Ammon's horn (tissue), 1 donor: Measurements from ENCODE around the gene CEP250.
"Not testable (repeated sequence)": the region's sequence is repeated elsewhere in the genome, so short reads cannot be mapped to it uniquely, and the experiment has no call there.

Experiments used
- DNase-seq: peaks from one replicate; pipeline ENCODE4 v3.0.0-alpha.2; 2016; ENCODE audit warnings: low spot score

The CEP250 gene

DNA sequence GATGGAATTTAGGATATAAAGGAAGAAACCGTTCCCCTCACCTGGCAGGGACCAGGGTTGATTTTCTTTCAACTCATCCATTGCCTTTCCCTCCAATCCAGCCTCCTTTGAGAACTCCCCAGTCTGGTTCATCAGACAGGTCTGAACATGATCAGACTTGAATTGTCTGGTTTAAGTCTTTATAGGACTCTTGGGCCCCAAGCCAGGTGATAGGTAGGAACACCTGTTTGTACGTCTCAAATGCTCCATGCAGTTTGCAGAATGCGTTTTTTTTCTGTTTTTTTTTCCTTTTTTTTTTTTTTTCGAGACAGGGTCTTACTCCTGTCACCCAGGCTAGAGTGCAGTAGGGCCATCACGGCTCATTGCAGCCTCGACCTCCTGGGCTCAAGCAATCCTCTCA, 4.1 kb upstream of the CEP250 start:
- no peak for DNase-seq

DNA sequence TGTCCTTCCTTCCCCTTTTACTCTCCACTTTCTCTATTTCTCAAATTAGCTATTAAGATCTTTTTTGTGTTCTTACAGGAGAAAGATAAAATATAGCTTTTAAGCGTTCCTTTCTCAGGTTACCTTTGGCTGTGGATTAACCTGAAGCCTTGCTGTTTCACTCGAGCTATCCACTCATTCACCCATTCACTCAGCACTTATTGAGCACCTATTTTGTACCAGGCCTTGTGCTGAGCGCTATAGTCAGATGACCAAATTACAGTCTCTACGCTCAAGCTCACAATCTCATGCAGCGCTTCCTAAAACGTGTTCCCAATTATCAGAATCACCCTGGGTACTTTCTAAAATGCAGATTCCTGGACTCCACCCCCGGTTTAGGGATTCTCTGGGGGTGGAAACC, 1.8 kb upstream of the CEP250 start:
- DNase-seq = no peak

DNA sequence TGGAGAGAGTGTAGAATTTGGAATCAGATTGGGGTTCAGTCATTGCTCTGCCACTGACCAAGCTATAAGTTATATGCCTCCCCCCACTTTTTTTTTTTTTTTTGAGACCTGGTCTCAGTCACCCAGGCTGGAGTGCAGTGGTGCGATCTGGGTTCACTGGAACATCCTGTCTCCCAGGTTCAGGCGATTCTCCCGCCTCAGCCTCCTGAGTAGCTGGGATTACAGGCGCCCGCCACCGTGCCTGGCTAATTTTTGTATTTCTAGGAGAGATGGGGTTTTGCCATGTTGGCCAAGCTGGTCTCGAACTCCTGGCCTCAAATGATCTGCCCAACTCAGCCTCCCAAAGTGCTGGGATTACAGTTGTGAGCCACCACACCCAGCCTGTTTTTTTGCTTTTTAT, 1.3 kb downstream of the CEP250 start:
- DNase-seq = not testable (repeated sequence)

DNA sequence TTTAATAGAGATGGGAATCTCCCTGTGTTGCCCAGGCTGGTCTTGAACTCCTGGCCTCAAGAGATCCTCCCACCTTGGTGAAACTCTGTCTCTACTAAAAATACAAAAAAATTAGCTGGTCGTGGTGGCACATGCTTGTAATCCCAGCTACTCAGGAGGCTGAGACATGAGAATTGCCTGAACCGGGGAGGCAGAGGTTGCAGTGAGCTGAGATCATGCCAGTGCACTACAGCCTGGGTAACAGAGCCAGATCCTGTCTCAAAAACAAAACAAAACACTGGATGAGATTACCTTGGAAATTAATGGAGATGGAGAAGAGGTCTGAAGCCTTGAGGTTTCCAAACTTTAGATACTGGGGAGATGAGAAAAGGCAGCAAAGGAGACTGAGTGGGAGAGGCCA, 2.1 kb downstream of the CEP250 start:
- DNase-seq = not testable (repeated sequence)

DNA sequence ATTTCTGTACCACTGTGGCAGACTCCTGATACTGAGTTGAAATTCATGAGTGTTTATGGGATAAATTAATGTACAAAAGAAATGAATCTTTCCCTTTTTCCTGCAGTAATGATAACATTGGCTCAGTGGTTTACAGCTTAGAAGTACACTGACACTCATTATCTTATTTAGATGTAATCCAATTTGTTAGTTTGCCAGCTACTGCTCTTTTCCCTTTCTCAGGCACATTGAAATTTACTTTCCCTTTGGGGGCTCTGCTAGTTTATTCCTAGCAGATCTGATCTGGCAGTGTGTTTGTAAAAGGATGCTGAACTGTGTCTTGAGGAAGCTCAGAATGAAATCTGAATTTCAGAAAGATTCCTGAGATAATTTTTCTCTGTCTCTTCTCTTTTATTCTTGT, 3.0 kb downstream of the CEP250 start:
- DNase-seq = no peak

DNA sequence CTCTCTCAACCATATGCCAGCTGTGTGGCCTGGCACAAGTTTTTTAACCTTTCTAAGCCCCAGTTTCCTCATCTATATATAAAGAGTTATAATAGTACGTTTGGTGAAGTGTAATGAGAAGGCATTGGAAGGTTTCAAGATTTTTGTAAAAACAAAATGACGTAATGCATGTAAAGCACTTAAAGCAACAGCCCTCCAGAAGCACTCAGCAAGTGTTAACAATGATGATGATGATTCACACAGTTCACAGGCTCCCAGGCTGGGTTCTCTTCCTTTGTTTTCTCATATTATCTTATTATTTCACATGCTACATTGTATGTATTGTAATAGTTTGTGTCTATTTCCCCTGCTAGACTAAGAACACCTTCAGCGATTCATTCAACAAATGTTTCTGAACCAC, 6.2 kb downstream of the CEP250 start:
- no peak for DNase-seq

DNA sequence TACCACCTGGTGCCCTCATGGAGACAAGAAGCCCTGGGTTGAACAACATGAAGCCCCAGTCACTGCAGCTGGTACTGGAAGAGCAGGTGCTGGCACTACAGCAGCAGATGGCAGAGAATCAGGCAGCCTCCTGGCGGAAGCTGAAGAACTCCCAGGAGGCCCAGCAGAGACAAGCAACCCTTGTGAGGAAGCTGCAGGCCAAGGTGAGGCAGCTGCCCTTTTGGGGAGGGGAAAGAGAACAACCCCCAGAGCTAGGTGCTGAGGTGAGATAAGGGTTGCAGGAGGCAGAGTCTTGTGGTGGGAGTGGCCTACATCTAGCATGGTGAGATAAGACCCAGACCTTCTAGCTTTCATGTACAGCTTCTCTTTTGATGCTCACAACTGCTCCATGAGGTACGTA, 7.0 kb downstream of the CEP250 start:
- no peak for DNase-seq

DNA sequence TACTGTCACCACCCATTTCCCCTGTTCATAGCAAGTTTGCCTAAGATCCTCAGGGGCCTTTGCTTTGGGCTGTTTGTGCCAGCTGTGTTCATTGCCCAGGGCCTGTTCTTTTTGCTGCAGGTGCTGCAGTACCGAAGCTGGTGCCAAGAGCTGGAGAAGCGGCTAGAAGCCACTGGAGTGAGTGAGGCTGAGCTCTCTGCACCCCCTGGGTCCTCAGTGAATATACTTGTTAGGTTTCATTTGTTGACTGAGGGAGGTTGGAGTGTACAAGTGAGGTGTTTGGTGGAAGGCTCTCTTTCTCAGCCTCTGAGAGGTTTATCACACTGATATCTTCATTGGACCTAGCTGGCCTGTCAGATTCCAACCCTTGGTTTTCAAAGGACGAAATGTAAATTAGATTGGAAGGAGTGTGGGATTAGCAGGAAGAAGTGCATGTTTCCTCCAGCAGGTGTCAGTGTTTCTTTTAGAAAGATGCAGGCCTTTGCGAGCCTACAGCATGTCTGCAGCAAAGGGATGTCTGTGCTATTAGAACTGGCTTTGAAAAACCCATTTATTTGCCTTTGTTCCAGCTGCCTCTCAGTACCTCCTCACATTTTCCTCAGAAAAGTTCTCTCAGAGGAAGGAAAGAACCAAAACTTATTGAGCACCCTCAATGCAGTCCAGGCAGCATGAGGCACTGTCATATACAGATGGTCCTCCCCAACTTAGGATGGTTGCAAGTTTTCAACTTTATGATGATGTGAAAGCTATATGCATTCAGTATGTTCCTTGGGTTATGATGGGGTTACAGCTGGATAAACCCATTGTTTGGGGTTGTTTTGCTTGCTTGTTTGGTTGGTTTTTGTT, 8.3 kb downstream of the CEP250 start:
- peak; percentile 85 for DNase-seq

DNA sequence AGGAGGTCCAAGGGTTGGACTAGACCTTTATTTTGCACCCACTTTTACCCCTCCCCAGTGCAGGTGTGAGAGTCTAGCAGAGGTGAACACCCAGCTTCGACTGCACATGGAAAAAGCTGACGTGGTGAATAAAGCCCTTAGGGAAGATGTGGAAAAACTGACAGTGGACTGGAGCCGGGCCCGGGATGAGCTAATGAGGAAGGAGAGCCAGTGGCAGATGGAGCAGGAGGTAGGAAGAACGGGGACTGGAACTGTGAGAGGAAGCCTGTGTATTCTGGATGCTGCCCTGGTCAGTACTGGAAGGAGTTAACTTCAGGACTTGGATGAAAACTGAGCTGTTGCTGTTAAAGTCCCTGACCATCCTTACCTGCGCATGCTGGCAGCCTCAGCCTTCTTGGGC, 10.6 kb downstream of the CEP250 start:
- peak; percentile 15 for DNase-seq

DNA sequence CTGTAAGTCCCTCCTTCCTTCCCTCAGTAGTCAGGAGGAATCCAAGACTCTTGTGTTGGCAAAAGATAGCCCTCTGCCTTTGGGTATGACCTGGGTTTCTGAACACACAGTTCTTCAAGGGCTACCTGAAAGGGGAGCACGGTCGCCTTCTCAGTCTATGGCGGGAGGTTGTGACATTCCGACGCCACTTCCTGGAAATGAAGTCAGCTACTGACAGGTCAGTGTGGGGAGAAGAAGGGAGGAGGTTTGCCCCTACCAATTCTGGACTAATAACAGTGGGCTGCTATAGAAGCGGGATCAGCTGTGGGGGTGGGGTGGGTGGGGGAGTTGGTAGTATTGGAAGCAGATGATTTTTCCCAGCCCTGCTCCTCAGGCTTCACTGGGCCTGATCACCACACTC, 11.5 kb downstream of the CEP250 start:
- DNase-seq = no peak

DNA sequence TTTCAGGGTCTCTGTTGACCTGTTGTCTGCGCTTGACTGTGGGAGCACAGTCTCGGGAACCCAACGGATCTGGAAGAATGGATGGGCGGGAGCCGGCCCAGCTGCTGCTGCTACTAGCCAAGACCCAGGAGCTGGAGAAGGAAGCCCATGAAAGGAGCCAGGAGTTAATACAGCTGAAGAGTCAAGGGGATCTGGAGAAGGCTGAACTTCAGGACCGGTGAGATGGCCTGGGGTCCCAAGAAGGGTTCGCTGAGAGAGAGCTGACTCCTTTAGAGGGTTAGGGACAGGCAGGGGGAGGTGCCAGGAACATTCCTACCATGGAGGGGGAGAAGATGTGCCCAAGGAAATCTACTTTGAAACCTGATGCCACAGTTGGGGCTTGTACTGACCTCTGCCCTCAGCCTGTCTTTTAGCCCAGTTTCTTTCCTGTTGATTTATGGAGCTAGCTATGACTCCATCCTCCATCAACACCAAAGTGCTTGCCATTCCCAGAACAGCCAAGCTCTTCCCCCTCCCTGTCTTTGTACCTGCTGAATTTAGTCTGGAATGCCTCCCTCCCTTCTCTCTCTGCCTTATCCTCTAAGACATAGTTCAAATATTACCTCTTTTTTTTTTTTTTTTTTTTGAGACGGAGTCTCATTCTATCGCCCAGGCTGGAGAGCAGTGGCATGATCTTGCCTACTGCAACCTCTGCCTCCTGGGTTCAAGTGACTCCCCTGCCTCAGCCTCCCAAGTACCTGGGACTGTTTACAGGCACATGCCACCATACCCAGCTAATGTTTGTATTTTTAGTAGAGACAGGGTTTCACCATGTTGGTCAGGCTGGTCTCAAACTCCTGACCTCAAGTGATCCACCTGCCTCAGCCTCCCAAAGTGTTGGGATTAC, 12.2 kb downstream of the CEP250 start:
- no peak for DNase-seq

DNA sequence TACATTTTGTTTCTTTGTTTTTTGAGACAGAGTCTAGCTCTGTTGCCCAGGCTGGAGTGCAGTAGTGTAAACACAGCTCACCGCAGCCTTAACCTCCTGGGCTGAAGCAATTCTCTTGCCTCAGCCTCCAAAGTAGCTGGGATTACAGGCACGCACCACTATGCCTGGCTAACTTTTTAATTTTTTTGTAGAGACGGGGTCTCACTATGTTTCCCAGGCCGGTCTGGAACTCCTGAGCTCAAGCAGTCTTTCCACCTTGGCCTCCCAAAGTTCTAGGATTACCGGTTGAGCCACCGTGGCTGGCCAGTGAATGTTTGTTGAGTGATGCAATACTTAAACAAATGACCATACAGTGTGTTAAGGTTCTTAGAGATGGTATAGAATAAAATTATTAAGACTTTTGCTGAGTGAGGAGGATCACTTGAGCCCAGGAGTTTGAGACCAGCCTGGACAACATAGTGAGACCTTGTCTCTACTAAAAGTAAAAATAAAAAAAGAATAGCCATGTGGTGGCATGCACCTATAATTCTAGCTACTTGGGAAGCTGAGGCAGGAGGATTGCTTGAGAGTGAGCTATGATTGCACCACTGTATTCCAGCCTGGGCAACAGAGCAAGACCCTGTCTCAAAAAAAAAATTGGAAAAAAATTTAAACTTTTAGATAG, 13.4 kb downstream of the CEP250 start:
- DNase-seq = no peak

DNA sequence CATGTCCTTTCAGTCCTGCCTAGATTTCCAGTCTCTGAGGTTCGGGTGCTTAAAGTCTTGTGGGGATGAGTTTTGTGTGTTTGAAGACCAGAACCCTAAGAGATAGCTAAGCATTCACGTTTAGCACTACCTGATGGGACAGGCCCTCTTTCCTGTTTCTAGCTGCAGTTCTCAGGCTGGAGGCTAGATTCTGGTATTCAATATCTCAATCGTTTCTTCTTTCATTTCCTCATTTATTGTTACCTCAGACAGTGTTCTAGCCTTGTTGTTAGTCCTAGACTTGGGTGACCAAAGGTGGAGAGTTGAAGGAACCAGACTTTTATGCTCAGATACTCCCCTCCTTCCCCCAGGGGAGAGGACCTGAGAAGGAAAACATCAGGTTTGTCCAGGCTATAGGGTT, 16.8 kb downstream of the CEP250 start:
- DNase-seq = no peak

DNA sequence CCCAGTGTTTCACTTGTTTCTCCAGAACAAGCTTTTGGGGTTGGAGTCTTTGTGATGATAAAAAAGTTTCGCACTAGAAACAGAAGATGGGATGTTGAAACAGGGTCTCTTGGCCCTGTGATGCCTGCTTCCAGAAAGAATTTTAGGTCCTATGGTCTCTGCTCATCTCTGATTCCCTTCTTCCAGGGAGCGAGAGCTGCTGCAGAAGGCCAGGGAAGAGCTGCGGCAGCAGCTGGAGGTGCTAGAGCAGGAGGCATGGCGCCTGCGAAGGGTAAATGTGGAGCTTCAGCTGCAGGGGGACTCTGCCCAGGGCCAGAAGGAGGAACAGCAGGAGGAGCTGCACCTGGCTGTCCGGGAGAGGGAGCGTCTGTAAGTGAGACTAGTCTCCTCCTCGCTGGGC, 18.3 kb downstream of the CEP250 start:
- DNase-seq = no peak

DNA sequence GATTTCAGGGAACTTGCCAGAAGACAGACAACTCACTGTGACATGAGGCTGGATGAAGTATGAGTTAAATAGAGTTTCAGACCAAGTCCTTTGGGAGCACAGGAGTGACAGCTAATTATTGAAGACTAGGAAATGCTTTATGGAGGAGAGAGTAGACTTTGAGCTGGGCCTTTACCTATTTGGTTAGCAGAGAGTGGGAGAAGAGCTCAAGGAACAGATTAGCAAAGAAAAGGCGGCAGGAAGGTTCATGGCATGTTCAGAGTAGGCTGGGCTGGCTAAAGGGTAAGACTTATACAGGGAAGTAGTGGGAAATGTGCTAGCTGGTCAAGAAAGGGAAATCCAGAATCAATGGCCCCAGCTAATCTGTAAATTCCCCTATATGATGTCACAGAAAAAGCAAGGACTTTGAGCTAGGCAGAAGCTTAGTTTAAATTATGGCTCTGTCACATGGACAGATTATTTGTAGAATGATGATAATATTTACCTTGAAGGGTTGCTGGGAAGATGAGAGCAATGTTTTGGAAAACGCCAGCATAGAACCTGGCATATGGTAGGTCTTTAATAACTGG, 19.0 kb downstream of the CEP250 start:
- no peak for DNase-seq

DNA sequence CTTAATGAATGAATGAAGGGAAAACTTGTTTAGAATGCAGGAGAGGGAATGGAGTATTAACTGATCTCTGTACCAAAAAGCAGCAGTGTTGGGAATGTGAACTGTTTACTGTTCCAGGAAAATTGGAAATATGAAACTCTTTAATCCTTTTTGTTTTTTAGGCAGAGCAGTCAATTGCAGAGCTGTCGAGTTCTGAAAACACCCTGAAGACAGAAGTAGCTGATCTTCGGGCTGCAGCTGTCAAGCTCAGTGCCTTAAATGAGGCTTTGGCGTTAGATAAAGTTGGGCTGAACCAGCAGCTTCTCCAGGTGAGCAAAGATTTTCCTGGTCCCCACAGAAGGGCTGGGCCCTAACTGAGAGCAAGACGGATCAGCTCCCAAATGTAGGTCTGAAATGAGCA, 20.9 kb downstream of the CEP250 start:
- no peak for DNase-seq

DNA sequence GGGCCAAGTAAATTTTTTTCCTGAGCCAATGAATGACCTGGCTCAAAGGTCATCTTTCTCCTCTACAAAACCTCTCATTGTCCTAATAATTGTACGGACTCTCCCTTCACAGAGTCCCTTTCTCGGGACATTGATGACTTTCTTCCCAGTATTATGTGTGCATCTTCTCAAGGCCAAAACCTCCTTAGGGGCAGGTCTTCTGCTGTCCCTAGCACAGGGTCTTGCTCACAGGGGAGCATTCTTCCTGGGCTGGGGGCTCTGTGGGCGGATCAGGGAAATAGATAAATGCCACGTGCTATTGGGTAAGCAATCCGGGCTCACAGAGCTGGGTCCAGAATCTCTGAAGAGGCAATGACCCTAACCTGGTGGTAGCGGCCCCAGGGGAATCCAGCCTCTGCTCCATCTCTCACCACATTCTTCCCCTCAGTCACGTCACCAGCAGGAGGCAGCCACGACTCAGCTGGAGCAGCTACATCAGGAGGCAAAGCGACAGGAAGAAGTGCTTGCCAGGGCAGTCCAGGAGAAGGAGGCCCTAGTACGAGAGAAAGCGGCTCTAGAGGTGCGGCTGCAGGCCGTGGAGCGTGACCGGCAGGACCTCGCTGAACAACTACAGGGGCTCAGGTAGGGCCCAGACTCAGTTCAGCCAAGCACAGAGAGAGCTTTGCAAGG, 23.5 kb downstream of the CEP250 start:
- DNase-seq = no peak

DNA sequence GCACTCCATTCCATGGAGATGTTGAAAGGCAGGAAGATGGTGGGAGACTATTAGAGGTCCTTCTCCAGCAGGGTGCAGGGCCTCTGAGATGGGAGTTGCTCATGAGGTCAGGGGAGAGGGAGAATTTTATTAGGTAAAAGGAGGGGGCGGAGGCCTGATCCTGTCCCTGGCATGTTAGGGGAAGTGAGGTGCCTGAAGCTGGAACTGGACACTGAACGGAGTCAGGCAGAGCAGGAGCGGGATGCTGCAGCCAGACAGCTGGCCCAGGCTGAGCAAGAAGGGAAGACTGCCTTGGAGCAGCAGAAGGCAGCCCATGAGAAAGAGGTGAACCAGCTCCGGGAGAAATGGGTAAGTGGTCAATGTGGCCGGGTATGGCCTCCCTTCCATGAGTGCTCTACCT, 24.4 kb downstream of the CEP250 start:
- DNase-seq = no peak

DNA sequence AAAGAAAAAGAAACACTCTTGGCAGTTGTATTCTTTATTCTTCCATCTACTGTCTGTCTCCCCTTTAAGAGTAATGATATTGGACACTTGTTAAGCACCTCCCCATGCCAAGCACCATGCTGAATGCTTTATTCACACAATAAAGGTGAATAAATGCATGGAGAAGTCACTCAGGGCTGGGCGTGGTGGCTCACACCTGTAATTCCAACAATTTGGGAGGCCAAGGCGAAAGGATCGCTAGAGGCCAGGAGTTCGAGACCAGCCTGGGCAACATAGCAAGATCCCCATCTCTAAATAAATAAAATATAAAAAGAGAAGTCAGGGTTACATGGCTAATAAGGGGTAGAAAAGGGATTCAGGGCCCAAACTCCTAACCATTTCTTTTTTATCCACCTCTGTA, 32.1 kb downstream of the CEP250 start:
- DNase-seq = no peak

DNA sequence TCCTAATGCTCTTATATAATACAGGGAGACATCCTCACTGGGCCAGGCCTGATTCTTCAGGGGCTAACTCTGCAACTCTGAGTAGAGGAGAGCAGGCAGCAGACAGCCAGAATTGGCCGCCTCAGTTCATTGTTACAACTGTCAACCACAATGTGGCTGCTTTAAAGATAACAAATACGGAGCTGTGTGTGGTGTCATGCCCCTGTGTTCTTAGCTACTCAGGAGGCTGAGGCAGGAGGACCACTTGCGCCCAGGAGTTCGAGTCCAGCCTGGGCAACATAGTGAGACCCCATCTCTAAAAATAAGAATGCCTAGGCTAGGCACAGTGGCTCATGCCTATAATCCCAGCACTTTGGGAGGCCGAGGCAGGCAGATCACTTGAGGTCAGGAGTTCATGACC, 34.3 kb downstream of the CEP250 start:
- no peak for DNase-seq

DNA sequence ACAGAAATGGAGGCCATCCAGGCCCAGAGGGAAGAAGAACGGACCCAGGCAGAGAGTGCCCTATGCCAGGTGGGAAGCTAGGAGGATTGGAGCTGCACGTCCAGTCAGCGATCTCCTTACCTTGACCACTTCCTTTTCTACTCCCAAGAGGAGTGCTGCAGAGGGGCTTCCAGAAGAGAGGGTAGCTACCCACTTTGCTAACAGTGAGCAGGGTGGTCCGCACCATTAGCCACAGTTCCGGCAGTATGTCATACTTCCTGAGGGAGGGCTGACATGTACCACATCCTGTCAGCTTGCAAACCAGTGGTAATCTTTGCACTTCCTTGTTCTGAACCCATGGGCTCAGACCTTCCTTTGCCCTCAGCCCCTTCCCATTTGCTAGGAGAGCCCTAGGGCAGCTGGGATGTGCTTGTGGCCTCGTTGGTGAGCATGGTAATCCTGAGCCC, 35.4 kb downstream of the CEP250 start:
- peak; percentile 47 for DNase-seq

DNA sequence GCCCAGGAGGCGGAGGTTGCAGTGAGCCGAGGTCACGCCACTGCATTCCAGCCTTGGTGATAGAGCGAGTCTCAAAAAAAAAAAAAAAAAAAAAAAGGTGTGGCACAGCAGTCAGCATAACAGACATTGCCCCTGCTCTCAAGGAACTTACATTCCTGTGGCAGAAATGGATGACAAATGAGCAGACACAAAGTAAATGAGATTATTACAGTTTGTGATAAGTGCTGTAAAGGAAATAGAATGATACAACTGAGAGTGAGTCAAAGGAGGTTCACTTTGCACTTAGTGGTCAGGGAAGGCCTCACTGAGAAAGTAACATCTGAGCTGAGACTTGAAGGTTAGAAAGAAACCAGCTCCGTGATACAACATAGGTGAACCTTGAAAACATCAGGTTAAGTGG, 36.4 kb downstream of the CEP250 start:
- no peak for DNase-seq
